GM21367 (cell line): ENCODE measurements around the gene ADAMTS7.
"Not testable (repeated sequence)": the region's sequence is repeated elsewhere in the genome, so short reads cannot be mapped to it uniquely, and the experiment has no call there.

Source experiments
- ATAC-seq: cut with Tn5 transposase; IDR thresholded peaks from one replicate; pipeline ENCODE4 v1.9.1; 2021; ENCODE audit not compliant: unreplicated experiment

Gene ADAMTS7

GRCh38 chr15:78726870-78727551 is 84.3 kb downstream of the ADAMTS7 start:
- ATAC-seq: no peak

GRCh38 chr15:78719819-78720450 is 91.3 kb downstream of the ADAMTS7 start:
- ATAC-seq: not testable (repeated sequence)

GRCh38 chr15:78718837-78719236 is 92.4 kb downstream of the ADAMTS7 start:
- ATAC-seq: no peak

- no peak for ATAC-seq
Observed at GRCh38 chr15:78717956-78718656, 93.2 kb downstream of the ADAMTS7 start.

GRCh38 chr15:78716651-78717050 is 94.6 kb downstream of the ADAMTS7 start:
- no peak for ATAC-seq

- ATAC-seq: no peak
Observed at GRCh38 chr15:78715930-78716329, 95.3 kb downstream of the ADAMTS7 start.

- ATAC-seq: no peak
Observed at GRCh38 chr15:78715434-78715833, 95.8 kb downstream of the ADAMTS7 start.

- no peak for ATAC-seq
Observed at GRCh38 chr15:78714890-78715289, 96.4 kb downstream of the ADAMTS7 start.

GRCh38 chr15:78712797-78713515 is 98.3 kb downstream of the ADAMTS7 start:
- ATAC-seq: no peak

GRCh38 chr15:78711638-78712037 is 99.6 kb downstream of the ADAMTS7 start:
- ATAC-seq: no peak

- ATAC-seq: no peak
Observed at GRCh38 chr15:78709263-78709882, 101.9 kb downstream of the ADAMTS7 start.
